Lung (tissue), 12 donors: Measurements from ENCODE around the gene KRT2. TPM values are rescaled to one million over a fixed set of nuclear protein-coding genes. Genes with fewer than 3 reads are reported as not detected.
A peak's percentile ranks its signal among the peaks of the same experiment; 100 is the strongest.

Source experiments
- ATAC-seq: fragments of 200-7000 bp; cut with Tn5 transposase; one replicate; pipeline ENCODE4 v1.9.1; 2020; ENCODE audit warnings: moderate number of reproducible peaks; ENCODE audit not compliant: insufficient read depth, low FRiP score
- DNase-seq, 3 donors: peaks; one replicate each; pipeline ENCODE4 v3.0.0-alpha.2; 2013 to 2017
- H3K27ac ChIP-seq, 2 donors: one replicate each; pipeline ENCODE4 v1.5.1; 2013; ENCODE audit warnings: mild to moderate bottlenecking in 2 of 2, moderate library complexity in 2 of 2, control low read depth in 1 of 2, inconsistent platforms in 1 of 2, low read depth in 1 of 2, low read length in 1 of 2
- H3K27me3 ChIP-seq, 3 donors: one replicate each; pipeline ENCODE4 v1.5.1; 2013; ENCODE audit warnings: low read length in 2 of 3; ENCODE audit not compliant: control insufficient read depth in 3 of 3, insufficient read depth in 3 of 3
- H3K36me3 ChIP-seq, 4 donors: one replicate each; pipeline ENCODE4 v1.5.1; 2013; ENCODE audit warnings: low read length in 4 of 4, mild to moderate bottlenecking in 1 of 4, moderate library complexity in 1 of 4; ENCODE audit not compliant: control insufficient read depth in 4 of 4, insufficient read depth in 4 of 4
- H3K4me1 ChIP-seq, 5 donors: one replicate each; pipeline ENCODE4 v1.5.1; 2013; ENCODE audit warnings: low read length in 5 of 5, mild to moderate bottlenecking in 2 of 5, moderate library complexity in 1 of 5; ENCODE audit not compliant: control insufficient read depth in 5 of 5, insufficient read depth in 5 of 5
- H3K4me3 ChIP-seq: one replicate; pipeline ENCODE4 v1.5.1; 2013; ENCODE audit warnings: mild to moderate bottlenecking, control low read depth, moderate library complexity
- H3K9ac ChIP-seq, 2 donors: one replicate each; pipeline ENCODE4 v1.5.1; 2013; ENCODE audit warnings: low read length in 2 of 2, control low read depth in 1 of 2; ENCODE audit not compliant: insufficient read depth in 1 of 2
- H3K9me3 ChIP-seq, 4 donors: one replicate each; pipeline ENCODE4 v1.5.1; 2013; ENCODE audit warnings: low read length in 3 of 4, mild to moderate bottlenecking in 1 of 4, moderate library complexity in 1 of 4; ENCODE audit not compliant: control insufficient read depth in 4 of 4, insufficient read depth in 3 of 4
- WGBS, 2 donors: extraction: QIAGEN DNeasy Blood & Tissue Kit; methylation state at CpG; one replicate each; pipeline ENCODE4 v1.1.7; 2013; 5-methylcytosine and 5-hydroxymethylcytosine counted together
- polyA plus RNA-seq, 2 donors: library from polyadenylated mRNA; stranded (reverse); fragments of 200-250 nt; gene quantifications; one replicate each; pipeline ENCODE4 v1.2.1, GENCODE V29; 2013
- total RNA-seq, 2 donors: library from RNA; depleted of rRNA in 1 of 2; stranded (reverse); fragments of >200 nt in 1 of 2; gene quantifications; one replicate each; pipeline ENCODE4 v1.2.1, GENCODE V29; 2014 to 2021
- TF ChIP-seq, protein P1 (sequence below): IDR thresholded peaks from 2 replicates; pipeline ENCODE4 v1.5.1; 2012; ENCODE audit warnings: mild to moderate bottlenecking; ENCODE audit errors: control extremely low read depth, extremely low read depth
- donor health status: control.
- donor health status: control.
- donor health status: Bipolar disorder and iron deficiency.
- donor health status: healthy.
- donor health status: DM: yes; HTN: yes; CAD: no.

Gene KRT2
- total and polyA plus RNA-seq, 4 donors, result 0.03 TPM; not detected in 3

GRCh38 chr12:52685406-52685890, 33.4 kb upstream of the KRT2 start:
- no peaks in the 10 kb centered on the region for H3K36me3 ChIP-seq
- WGBS, 2 donors, result 73 to 82% methylated on average over 6 of the region's 6 CpGs
- TF ChIP-seq, protein P1, sequence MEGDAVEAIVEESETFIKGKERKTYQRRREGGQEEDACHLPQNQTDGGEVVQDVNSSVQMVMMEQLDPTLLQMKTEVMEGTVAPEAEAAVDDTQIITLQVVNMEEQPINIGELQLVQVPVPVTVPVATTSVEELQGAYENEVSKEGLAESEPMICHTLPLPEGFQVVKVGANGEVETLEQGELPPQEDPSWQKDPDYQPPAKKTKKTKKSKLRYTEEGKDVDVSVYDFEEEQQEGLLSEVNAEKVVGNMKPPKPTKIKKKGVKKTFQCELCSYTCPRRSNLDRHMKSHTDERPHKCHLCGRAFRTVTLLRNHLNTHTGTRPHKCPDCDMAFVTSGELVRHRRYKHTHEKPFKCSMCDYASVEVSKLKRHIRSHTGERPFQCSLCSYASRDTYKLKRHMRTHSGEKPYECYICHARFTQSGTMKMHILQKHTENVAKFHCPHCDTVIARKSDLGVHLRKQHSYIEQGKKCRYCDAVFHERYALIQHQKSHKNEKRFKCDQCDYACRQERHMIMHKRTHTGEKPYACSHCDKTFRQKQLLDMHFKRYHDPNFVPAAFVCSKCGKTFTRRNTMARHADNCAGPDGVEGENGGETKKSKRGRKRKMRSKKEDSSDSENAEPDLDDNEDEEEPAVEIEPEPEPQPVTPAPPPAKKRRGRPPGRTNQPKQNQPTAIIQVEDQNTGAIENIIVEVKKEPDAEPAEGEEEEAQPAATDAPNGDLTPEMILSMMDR, result no peak
- no peaks in the 10 kb centered on the region for H3K9me3 ChIP-seq
- no peak overlapping the region for H3K4me3 ChIP-seq
- no peaks in the 10 kb centered on the region for H3K4me1 ChIP-seq
- ATAC-seq (no peak), DNase-seq (no peak)
- peaks cover 3 to 20% (median 11%) of the 10 kb centered on the region in 3 donors for H3K27me3 ChIP-seq
- no peak overlapping the region for H3K9ac ChIP-seq
- H3K27ac ChIP-seq, result no peak overlapping the region

GRCh38 chr12:52684431-52684830, 32.4 kb upstream of the KRT2 start:
- Histone ChIP-seq H3K9me3 (no peaks in the 10 kb centered on the region), H3K4me3 (peak overlapping the region; percentile 18), H3K36me3 (no peaks in the 10 kb centered on the region), H3K27ac (no peak overlapping the region), H3K4me1 (no peaks in the 10 kb centered on the region), H3K27me3 (peaks cover 2 to 13% (median 3%) of the 10 kb centered on the region in 3 donors), H3K9ac (no peak overlapping the region)
- WGBS, 2 donors, result 86 to 97% methylated on average over 2 of the region's 2 CpGs
- ATAC-seq (no peak), DNase-seq (no peak)
- TF ChIP-seq, protein P1, result no peak

- TF ChIP-seq, protein P1, result no peak
- H3K27ac ChIP-seq, result no peak overlapping the region
- no peak overlapping the region for H3K9ac ChIP-seq
- H3K9me3 ChIP-seq, result no peaks in the 10 kb centered on the region
- ATAC-seq (no peak), DNase-seq (no peak)
- H3K36me3 ChIP-seq, result no peaks in the 10 kb centered on the region
- H3K4me3 ChIP-seq, result no peak overlapping the region
- peaks cover 2 to 10% (median 3%) of the 10 kb centered on the region in 3 donors for H3K27me3 ChIP-seq
- 84 to 93% methylated on average over 12 of the region's 12 CpGs for WGBS, 2 donors
- H3K4me1 ChIP-seq, result no peaks in the 10 kb centered on the region
Measured at GRCh38 chr12:52683575-52684300, 31.7 kb upstream of the KRT2 start.
